CD14-positive monocyte (primary cell): Measurements from ENCODE around the gene CAMTA1. TPM values are rescaled to one million over a fixed set of nuclear protein-coding genes. Genes with fewer than 3 reads are reported as not detected.

Experiments used
- DNase-seq, 3 donors: peaks; one replicate each; pipeline ENCODE4 v3.0.0-alpha.2; 2011 to 2022
- H2AFZ ChIP-seq: 2 replicates; pipeline ENCODE4 v1.6.0; 2012; ENCODE audit warnings: mild to moderate bottlenecking, low read depth, low read length, inconsistent platforms; ENCODE audit not compliant: insufficient read depth, poor library complexity, severe bottlenecking
- H3K27ac ChIP-seq, 2 donors: 1 replicate in 1 of 2; 2 replicates in 1 of 2; pipeline ENCODE4 v1.5.1; 2012 to 2013; ENCODE audit warnings: low read length in 2 of 2, control low read depth in 1 of 2, inconsistent platforms in 1 of 2, low read depth in 1 of 2, mild to moderate bottlenecking in 1 of 2
- H3K27me3 ChIP-seq, 2 donors: one replicate each; pipeline versions ENCODE4 v1.6.0 to v1.6.1; 2011 to 2013; ENCODE audit warnings: low read length in 2 of 2; ENCODE audit not compliant: control insufficient read depth in 2 of 2, insufficient read depth in 2 of 2
- H3K36me3 ChIP-seq, 2 donors: replicated peaks in 1 of 2; 1 replicate in 1 of 2; 2 replicates in 1 of 2; pipeline versions ENCODE4 v1.5.1 to v1.6.1; 2012 to 2013; ENCODE audit warnings: low read length in 2 of 2, control low read depth in 1 of 2, inconsistent platforms in 1 of 2, mild to moderate bottlenecking in 1 of 2; ENCODE audit not compliant: insufficient read depth in 2 of 2, control insufficient read depth in 1 of 2
- H3K4me1 ChIP-seq, 2 donors: 1 replicate in 1 of 2; 2 replicates in 1 of 2; pipeline versions ENCODE4 v1.5.1 to v1.6.1; 2012 to 2013; ENCODE audit warnings: low read length in 2 of 2, control low read depth in 1 of 2, inconsistent platforms in 1 of 2, mild to moderate bottlenecking in 1 of 2, moderate library complexity in 1 of 2; ENCODE audit not compliant: insufficient read depth in 2 of 2, control insufficient read depth in 1 of 2
- H3K4me2 ChIP-seq: replicated peaks from 2 replicates; pipeline ENCODE3; 2012; ENCODE audit warnings: low read length, moderate library complexity, mild to moderate bottlenecking; ENCODE audit not compliant: poor library complexity, severe bottlenecking; ENCODE audit errors: extremely low read depth
- H3K4me3 ChIP-seq, 3 experiments: fragments of 200-600 bp in 1 of 3; sonication (generic) in 1 of 3; replicated peaks in 1 of 3; 1 replicate in 2 of 3; 2 replicates in 1 of 3; pipeline ENCODE4 v1.5.1; 2011 to 2013; ENCODE audit warnings: low read length in 3 of 3, mild to moderate bottlenecking in 3 of 3, control low read depth in 2 of 3, low read depth in 2 of 3, inconsistent platforms in 1 of 3, moderate library complexity in 1 of 3
- H3K79me2 ChIP-seq: 2 replicates; pipeline ENCODE4 v1.6.0; 2012; ENCODE audit warnings: mild to moderate bottlenecking, control low read depth, inconsistent platforms, low read length, moderate library complexity; ENCODE audit not compliant: insufficient read depth
- H3K9ac ChIP-seq: 2 replicates; pipeline ENCODE4 v1.6.0; 2017; ENCODE audit warnings: low read length, mild to moderate bottlenecking; ENCODE audit not compliant: insufficient read depth, poor library complexity, severe bottlenecking
- H3K9me3 ChIP-seq, 2 donors: replicated peaks in 1 of 2; 1 replicate in 1 of 2; 2 replicates in 1 of 2; pipeline versions ENCODE4 v1.5.1 to v1.6.1; 2012 to 2013; ENCODE audit warnings: low read length in 2 of 2, control low read depth in 1 of 2; ENCODE audit not compliant: control insufficient read depth in 1 of 2, insufficient read depth in 1 of 2
- H4K20me1 ChIP-seq: 2 replicates; pipeline ENCODE4 v1.6.0; 2012; ENCODE audit warnings: mild to moderate bottlenecking, low read length, control low read depth, moderate library complexity; ENCODE audit not compliant: insufficient read depth
- H3K27ac Mint-ChIP-seq, 7 donors: one replicate each; pipeline ENCODE4 v1.8.0; 2020; ENCODE audit warnings: mild to moderate bottlenecking in 7 of 7, mixed read lengths in 7 of 7, moderate library complexity in 6 of 7, inconsistent platforms in 2 of 7
- H3K27me3 Mint-ChIP-seq, 3 donors: one replicate each; pipeline ENCODE4 v1.8.0; 2021 to 2022; ENCODE audit warnings: low read depth in 3 of 3, mild to moderate bottlenecking in 3 of 3, mixed read lengths in 3 of 3, moderate library complexity in 3 of 3, inconsistent platforms in 1 of 3
- H3K36me3 Mint-ChIP-seq, 2 donors: one replicate each; pipeline ENCODE4 v1.8.0; 2020; ENCODE audit warnings: mixed read lengths in 2 of 2, inconsistent platforms in 1 of 2, mild to moderate bottlenecking in 1 of 2
- H3K4me1 Mint-ChIP-seq: one replicate; pipeline ENCODE4 v1.8.0; 2020; ENCODE audit warnings: mild to moderate bottlenecking, mixed read lengths
- H3K4me3 Mint-ChIP-seq, 2 donors: one replicate each; pipeline ENCODE4 v1.8.0; 2020; ENCODE audit warnings: mild to moderate bottlenecking in 2 of 2, mixed read lengths in 2 of 2, moderate library complexity in 1 of 2
- H3K9me3 Mint-ChIP-seq, 7 donors: one replicate each; pipeline ENCODE4 v1.8.0; 2020 to 2022; ENCODE audit warnings: mixed read lengths in 7 of 7, mild to moderate bottlenecking in 6 of 7, moderate library complexity in 6 of 7, inconsistent platforms in 2 of 7
- CTCF ChIP-seq: fragments of 200-600 bp; IDR thresholded peaks from one replicate; pipeline ENCODE4 v1.8.0; 2022; ENCODE audit warnings: antibody characterized with exemption, mild to moderate bottlenecking
- WGBS: methylation state at CpG from one replicate; pipeline ENCODE4 v1.1.5; 2013; ENCODE audit warnings: missing lambda C conversion rate; ENCODE audit not compliant: insufficient coverage; 5-methylcytosine and 5-hydroxymethylcytosine counted together
- intact Hi-C, 2 donors: fragments of 100-400 bp; cut with micrococcal nuclease; formaldehyde crosslinking; loops; one replicate each; pipeline versions ENCODE4 v1.15.0 to v1.15.1; 2023
- polyA plus RNA-seq, 3 donors: library from polyadenylated mRNA; depleted of rRNA in 1 of 3; unstranded in 2 of 3; stranded (reverse) in 1 of 3; fragments of 300-500 nt in 2 of 3; fragments of >200 nt in 1 of 3; fragmentation: Illumina TruSeq in 2 of 3; gene quantifications; 1 replicate in 2 of 3; 2 replicates in 1 of 3; pipeline ENCODE4 v1.2.3, GENCODE V29; 2012 to 2021

Gene CAMTA1
- polyA plus RNA-seq, 3 donors, result 52.0 to 89.6 (median 78.3) TPM

GRCh38 chr1:7313826-7314225, 528.6 kb downstream of the CAMTA1 start:
- Mint-ChIP-seq H3K4me1 (no peaks in the 10 kb centered on the region), H3K36me3 (no peaks in the 10 kb centered on the region), H3K9me3 (peaks cover 0 to 12% (median 3%) of the 10 kb centered on the region in 7 donors), H3K27ac (no peak overlapping the region), H3K4me3 (no peak overlapping the region), H3K27me3 (peaks cover 3 to 11% (median 3%) of the 10 kb centered on the region in 3 donors)
- H4K20me1 ChIP-seq, result no peaks in the 10 kb centered on the region
- no peaks in the 10 kb centered on the region for H3K4me1 ChIP-seq
- H3K79me2 ChIP-seq, result no peaks in the 10 kb centered on the region
- 93% methylated on average over 5 of the region's 5 CpGs for WGBS
- no peak overlapping the region for H2AFZ ChIP-seq
- no peaks in the 10 kb centered on the region for H3K36me3 ChIP-seq
- no peak overlapping the region for H3K27ac ChIP-seq
- intact Hi-C loops, result no loop called here
- H3K4me2 ChIP-seq, result no peak overlapping the region
- H3K4me3 ChIP-seq, result no peak overlapping the region
- no peaks in the 10 kb centered on the region for H3K27me3 ChIP-seq
- no peaks in the 10 kb centered on the region for H3K9me3 ChIP-seq
- no peak for DNase-seq
- TF ChIP-seq CTCF, result no peak
- H3K9ac ChIP-seq, result no peak overlapping the region

- no peaks in the 10 kb centered on the region for H3K36me3 ChIP-seq
- H3K4me1 ChIP-seq, result no peaks in the 10 kb centered on the region
- no peaks in the 10 kb centered on the region for H3K27me3 ChIP-seq
- TF ChIP-seq CTCF, result no peak
- H3K27ac ChIP-seq, result no peak overlapping the region
- no peak overlapping the region for H3K4me3 ChIP-seq
- H3K9ac ChIP-seq, result no peak overlapping the region
- no peaks in the 10 kb centered on the region for H3K9me3 ChIP-seq
- no peak overlapping the region for H3K4me3 Mint-ChIP-seq
- no peak overlapping the region for H3K4me2 ChIP-seq
- WGBS, result 83% methylated on average over 2 of the region's 4 CpGs
- intact Hi-C loops, result no loop called here
- no peaks in the 10 kb centered on the region for H4K20me1 ChIP-seq
- no peaks in the 10 kb centered on the region for H3K79me2 ChIP-seq
- H3K36me3 Mint-ChIP-seq, result no peaks in the 10 kb centered on the region
- H3K9me3 Mint-ChIP-seq, result peaks cover 0 to 15% (median 3%) of the 10 kb centered on the region in 7 donors
- H3K4me1 Mint-ChIP-seq, result no peaks in the 10 kb centered on the region
- H2AFZ ChIP-seq, result no peak overlapping the region
- no peak for DNase-seq
- H3K27me3 Mint-ChIP-seq, result peaks cover 3 to 11% (median 6%) of the 10 kb centered on the region in 3 donors
- no peak overlapping the region for H3K27ac Mint-ChIP-seq
Measured at GRCh38 chr1:7315316-7315715, 530.1 kb downstream of the CAMTA1 start.
